ENCODE results near the gene KIAA0930. TPM values are rescaled to one million over a fixed set of nuclear protein-coding genes. Genes with fewer than 3 reads are reported as not detected.

KIAA0930 gene
- total and polyA plus RNA-seq, 2 of the 4 experiments (the other 2 are of a cell fraction) = 25.3 to 34.1 TPM

DNA sequence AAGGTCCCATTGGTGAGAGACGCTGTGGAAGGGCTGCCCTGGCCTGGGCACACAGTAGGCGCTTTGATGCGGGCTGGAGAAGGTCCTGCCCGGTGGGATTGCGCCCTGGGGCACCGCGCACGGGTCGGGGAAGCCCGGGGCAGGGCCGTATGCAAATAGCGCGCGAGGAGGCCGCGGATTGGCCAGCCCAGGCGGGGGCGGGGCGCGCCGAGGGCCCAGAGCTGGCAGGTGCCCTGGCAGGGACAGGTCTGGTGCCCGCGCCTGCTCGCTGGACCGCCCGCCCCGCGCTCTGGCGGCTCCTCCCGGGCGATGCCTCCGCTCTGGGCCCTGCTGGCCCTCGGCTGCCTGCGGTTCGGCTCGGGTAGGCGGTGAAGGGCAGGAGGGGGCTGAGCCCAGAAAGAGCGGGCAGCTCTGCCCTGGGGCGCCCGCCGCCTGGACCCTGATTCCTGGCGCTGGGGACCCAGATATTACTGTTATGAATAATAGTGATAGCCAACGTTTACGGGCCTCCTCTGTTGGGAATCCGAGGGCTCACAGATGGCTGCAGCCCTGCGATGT is 44.1 kb upstream of the KIAA0930 start, which contains the start of gene UPK3A:
TSS of gene UPK3A (plus strand) at position 245 of the 558 bp plus-strand sequence. CDS start at position 310, 65 bp downstream.
- POLR2A ChIA-PET (ENCODE audit: unreplicated experiment) = no interaction called here
- H4K8ac ChIP-seq (ENCODE audit: low read depth in 2 of 2, low read length in 2 of 2) = no peak within 1 kb of the TSS
- no peak within 1 kb of the TSS for H2BK5ac ChIP-seq (ENCODE audit: low read depth, low read length, poor library complexity, severe bottlenecking)
- dilution Hi-C loops (cut with HindIII; ENCODE audit: low sequenced_read_pairs, unreplicated experiment) = no loop called here
- in situ Hi-C loops (cut with MboI; ENCODE audit: low sequenced_read_pairs) = no loop called here
- H3K36me3 ChIP-seq (ENCODE audit: control insufficient read depth, insufficient read depth, low read length) = no peaks in the 10 kb centered on the region
- 7% methylated on average over 39 of the region's 46 CpGs; no CpG with 5 or more reads in 1 of the 2 experiments for WGBS, 2 experiments (ENCODE audit: extremely low coverage in 2 of 2, insufficient read length in 1 of 2)
- no peak within 1 kb of the TSS for H3K14ac ChIP-seq (replicated peaks; ENCODE audit: low read depth, low read length)
- CTCF ChIA-PET = no interaction called here
- no peaks in the 10 kb centered on the region for H3K9me3 ChIP-seq (ENCODE audit: control insufficient read depth, insufficient read depth, low read length)
- no peak for TF ChIP-seq MXI1 (IDR thresholded peaks at IDR 0.05; ENCODE audit: borderline replicate concordance, low read depth, low read length)
- peak within 1 kb of the TSS; percentile 49; the same call in 1 of the 2 replicates for H3K4me2 ChIP-seq (ENCODE audit: low read depth, low read length)
- H3K9ac ChIP-seq (ENCODE audit: low read depth, low read length) = no peak within 1 kb of the TSS
- ATAC-seq (ENCODE audit: low read depth) (peak; percentile 71), DNase-seq (no peak)
- H2AFZ ChIP-seq (replicated peaks; ENCODE audit: low read length, poor library complexity) = peak within 1 kb of the TSS; percentile 9
- no peaks in the 10 kb centered on the region for H4K20me1 ChIP-seq (ENCODE audit: insufficient read depth, low read length)
- H2BK15ac ChIP-seq (ENCODE audit: low read depth, low read length) = no peak within 1 kb of the TSS; the same call in 2 of the 3 replicates
- no peak within 1 kb of the TSS for H3K4me3 ChIP-seq (ENCODE audit: insufficient read depth, low read depth, low read length)
- no peak within 1 kb of the TSS for H3K4ac ChIP-seq (ENCODE audit: low read depth, low read length)
- peak within 1 kb of the TSS; percentile 48 for H2AK9ac ChIP-seq (replicated peaks; ENCODE audit: low read depth, low read length, poor library complexity)
- H3K56ac ChIP-seq (ENCODE audit: extremely low read depth, insufficient read depth, low read length) = no peak within 1 kb of the TSS
- BruUV-seq (replicated peaks) = no TSS peak
- peaks cover 3% of the 10 kb centered on the region; the same call in 1 of the 2 replicates for H3K4me1 ChIP-seq (ENCODE audit: control insufficient read depth, insufficient read depth, low read length)
- 0 out of 2 replicates have a peak within 1 kb of the TSS, but pooled peaks have one; percentile 8 for H2AK5ac ChIP-seq (ENCODE audit: low read depth, low read length)
- no peaks in the 10 kb centered on the region for H3K79me1 ChIP-seq (ENCODE audit: low read depth in 1 of 2, low read length in 2 of 2)
- H3K18ac ChIP-seq (ENCODE audit: low read depth, low read length) = no peak within 1 kb of the TSS
- H4K91ac ChIP-seq (ENCODE audit: insufficient read depth, low read depth, low read length) = no peak within 1 kb of the TSS
- H3K9me1 ChIP-seq (ENCODE audit: insufficient read depth, low read length) = no peaks in the 10 kb centered on the region
- no peak within 1 kb of the TSS for H3K27ac ChIP-seq (ENCODE audit: insufficient read depth, low read length)
- no peak within 1 kb of the TSS for H2BK120ac ChIP-seq (ENCODE audit: low read depth, low read length)
- peaks cover 27% of the 10 kb centered on the region for H3K27me3 ChIP-seq (ENCODE audit: control insufficient read depth, insufficient read depth, low read length)
- H2BK20ac ChIP-seq (ENCODE audit: low read depth, low read length) = no peak within 1 kb of the TSS
- H3K23ac ChIP-seq (ENCODE audit: low read depth, low read length) = no peak within 1 kb of the TSS
- intact Hi-C loops (cut with micrococcal nuclease) = no loop called here
- no peak within 1 kb of the TSS for H4K5ac ChIP-seq (ENCODE audit: low read depth, low read length)
